Heart left ventricle (tissue), 13 donors: ENCODE measurements around the gene FAM163B.

Source experiments
- CTCF ChIP-seq, 12 donors: fragments of 200-600 bp; sonication (generic) in 4 of 12; IDR thresholded peaks; one replicate each; pipeline versions ENCODE4 v1.5.0 to v1.8.0; 2018 to 2022; ENCODE audit warnings: antibody characterized with exemption in 12 of 12, mild to moderate bottlenecking in 5 of 12
- POLR2A ChIP-seq, 2 donors: fragments of 450-650 bp; IDR thresholded peaks; one replicate each; pipeline ENCODE4 v1.6.1; 2017; ENCODE audit warnings: antibody characterized with exemption in 2 of 2, mild to moderate bottlenecking in 2 of 2, moderate library complexity in 2 of 2
- donor health status: ischemic (EF 13 %, LVEDD 7.1; RV severe dilation, severe dysfunction).
- donor health status: DM: no; HTN: yes; CAD: no.
- donor health status: DM: no; HTN: no; CAD: no.
- donor health status: ischemic (EF 25% LVEDD 6.9; RV normal size, moderate dysfunction).
- donor health status: ischemic (EF 25% LVEDD 5.7; RV mildly dilated, moderate dysfunction).
- donor health status: ischemic (EF 35%, LVEDD 5.7; RV mildly dilated, moderate dysfunction).
- donor health status: nonischemic (EF 11% LVEDD 7.7; RV severe dilation, severe dysfunction).
- donor health status: DM: yes; HTN: yes; CAD: no.
- donor health status: PGD.
- donor health status: ischemic (EF 29% LVEDD 5.4; RV normal size, mild dysfunction).
- donor health status: nonischemic (EF 23%, LVEDD 6.1; RV moderate dilation, normal function).

DNA sequence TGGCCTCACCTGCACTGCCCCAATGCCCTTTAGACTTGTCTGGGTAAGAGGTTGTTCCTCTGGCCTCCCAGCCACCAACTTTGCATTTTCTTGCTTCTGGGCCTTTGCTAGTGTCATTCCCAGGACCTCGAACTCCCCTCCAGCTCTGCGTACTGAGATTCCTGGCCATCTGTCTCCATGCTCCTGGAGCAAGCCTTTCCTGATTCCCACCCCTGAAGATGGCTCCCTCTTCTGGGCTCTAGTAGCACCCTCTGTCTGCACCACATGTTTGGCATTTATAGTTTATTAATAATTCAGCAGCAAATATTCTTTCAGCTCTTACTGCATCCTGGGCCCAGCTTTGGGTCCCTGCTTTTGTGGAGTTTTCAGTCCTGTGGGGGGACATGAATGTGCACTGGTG, 14.9 kb downstream of the FAM163B start:
- no peak for TF ChIP-seq CTCF (IDR thresholded peaks at IDR 0.05)
- no peak for TF ChIP-seq POLR2A (IDR thresholded peaks at IDR 0.05)
